D721Med (cell line): ENCODE measurements around the gene GABRG3.

ENCODE experiments used
- DNase-seq: peaks from one replicate; pipeline ENCODE4 v3.0.0; 2011; ENCODE audit warnings: low spot score; ENCODE audit not compliant: insufficient read length
- FAIRE-seq: peaks from 2 replicates; lab custom pipeline; 2011; peaks lifted over from hg19 to GRCh38; lab: Jason Lieb, UNC
- CTCF ChIP-seq: IDR thresholded peaks from 2 replicates; pipeline ENCODE4 v1.5.1; 2012; ENCODE audit warnings: mild to moderate bottlenecking, control low read depth; ENCODE audit not compliant: insufficient read depth; ENCODE audit errors: missing control alignments

The GABRG3 gene

DNA sequence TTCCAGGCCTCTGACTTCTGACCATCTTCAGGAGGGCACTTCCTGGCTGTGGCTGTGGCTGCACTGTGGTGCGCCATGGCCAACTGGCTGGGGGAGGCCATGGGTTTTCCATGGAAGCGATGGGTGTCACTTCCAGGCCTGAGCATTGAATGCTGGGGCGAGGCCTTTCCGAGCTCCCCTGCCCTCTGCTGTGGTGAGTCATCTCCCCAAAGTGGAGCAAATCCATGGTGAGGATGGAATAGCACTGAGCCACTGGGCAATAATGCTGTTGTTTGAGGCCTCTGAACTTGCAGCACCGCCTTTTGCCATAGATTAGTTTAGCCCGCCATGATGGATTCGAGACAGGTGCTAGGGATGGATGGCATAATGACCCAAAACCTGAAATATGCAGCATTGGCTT is 155.5 kb downstream of the GABRG3 start:
- no peak for DNase-seq
- TF ChIP-seq CTCF, result no peak
- FAIRE-seq, result no peak

- FAIRE-seq, result no peak
- TF ChIP-seq CTCF, result no peak
- DNase-seq, result no peak
Measured at GRCh38 chr15:27127815-27128570, 157.0 kb downstream of the GABRG3 start.

- no peak for FAIRE-seq
- no peak for TF ChIP-seq CTCF
- DNase-seq, result no peak
Measured at GRCh38 chr15:27133249-27133648, 162.3 kb downstream of the GABRG3 start.

DNA sequence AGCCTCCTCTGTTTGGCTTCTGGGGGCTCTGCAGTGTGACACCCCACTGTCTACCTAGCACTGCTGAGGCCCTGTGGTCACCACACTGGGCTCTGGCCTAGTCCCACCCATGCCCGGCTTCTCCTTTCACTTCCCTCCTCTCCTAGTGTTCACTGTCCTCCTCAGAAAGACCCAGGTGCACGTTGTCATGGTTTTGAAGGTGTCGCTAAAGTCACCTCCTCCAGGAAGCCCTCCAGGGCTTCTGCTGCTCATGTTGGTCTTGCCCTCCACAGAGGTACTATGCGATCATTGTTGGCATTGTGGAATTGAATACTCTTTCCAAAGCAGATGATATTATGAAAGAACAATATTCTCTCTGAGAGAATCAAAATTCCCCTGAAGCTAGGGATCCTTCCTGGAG is 163.5 kb downstream of the GABRG3 start:
- TF ChIP-seq CTCF, result no peak
- FAIRE-seq (no peak), DNase-seq (no peak)

GRCh38 chr15:27135151-27135550 is 164.2 kb downstream of the GABRG3 start:
- no peak for TF ChIP-seq CTCF
- FAIRE-seq (no peak), DNase-seq (no peak)

DNA sequence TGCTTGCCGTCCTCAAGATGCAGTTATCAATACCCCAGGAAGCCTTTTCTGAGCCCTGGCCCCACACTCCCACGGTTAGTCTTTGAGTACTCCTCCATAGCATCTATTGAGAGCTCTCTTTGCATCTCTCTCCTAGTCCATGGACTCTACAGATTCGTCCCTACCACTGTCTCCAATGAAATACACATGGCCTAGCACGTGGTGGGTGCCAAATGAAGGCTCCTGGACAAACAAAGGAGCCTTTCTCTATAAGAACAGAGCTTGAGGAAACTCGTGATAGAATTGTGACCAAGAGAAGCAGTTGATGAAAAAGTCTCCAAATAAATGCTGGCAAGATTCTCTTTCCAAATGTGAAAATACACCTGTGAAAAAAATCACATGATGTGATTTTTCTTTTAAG is 166.1 kb downstream of the GABRG3 start:
- no peak for FAIRE-seq
- TF ChIP-seq CTCF, result no peak

DNA sequence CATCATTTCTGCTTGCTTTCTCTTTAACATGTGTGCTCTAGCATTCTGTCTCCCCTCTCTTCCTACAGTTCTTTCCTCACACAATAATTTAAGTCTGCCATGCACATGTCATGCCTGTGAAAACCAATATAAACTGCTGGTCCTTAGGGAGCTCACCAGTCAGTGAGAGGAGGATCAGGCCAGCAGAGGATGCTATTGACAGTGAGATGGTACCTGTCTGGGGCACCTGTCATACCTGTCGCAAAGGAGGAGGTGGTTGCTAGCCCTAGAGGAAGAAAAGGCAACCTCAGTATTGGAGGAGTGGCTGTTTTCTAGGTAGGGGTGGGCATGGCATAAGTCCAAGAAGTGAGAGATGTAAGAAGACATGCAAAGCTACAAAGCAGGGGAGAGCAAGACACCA is 194.6 kb downstream of the GABRG3 start:
- no peak for FAIRE-seq
- DNase-seq, result no peak
- TF ChIP-seq CTCF, result no peak

More for the DNA sequence above, 166.1 kb downstream of the GABRG3 start:
- no peak for DNase-seq
